IPS-NIHi7 (cell line): ENCODE measurements around the gene FAM168B.
A peak's percentile ranks its signal among the peaks of the same experiment; 100 is the strongest.
"Not testable (repeated sequence)": the region's sequence is repeated elsewhere in the genome, so short reads cannot be mapped to it uniquely, and the experiment has no call there.

Experiments
- DNase-seq: peaks from one replicate; pipeline ENCODE4 v3.0.0; 2012; ENCODE audit warnings: mixed read lengths; ENCODE audit errors: extremely low spot score

The FAM168B gene

GRCh38 chr2:131093006-131093695 is at the start of gene FAM168B:
FAM168B (minus strand) TSS chr2:131093460; CDS start chr2:131082646, 10,814 bp downstream.
- peak; percentile 91 for DNase-seq

- no peak for DNase-seq
These were observed 49.6 kb upstream of the FAM168B start for GRCh38 chr2:131142849-131143248.

- DNase-seq, result no peak
These were observed 47.3 kb upstream of the FAM168B start for GRCh38 chr2:131140581-131140980.

- no peak for DNase-seq
These were observed 39.5 kb upstream of the FAM168B start for GRCh38 chr2:131132729-131133128.

- DNase-seq, result no peak
These were observed 37.0 kb upstream of the FAM168B start for GRCh38 chr2:131130298-131130596.

GRCh38 chr2:131127981-131128380 is 34.7 kb upstream of the FAM168B start:
- no peak for DNase-seq

GRCh38 chr2:131127076-131127475 is 33.8 kb upstream of the FAM168B start:
- no peak for DNase-seq

- no peak for DNase-seq
These were observed 33.2 kb upstream of the FAM168B start for GRCh38 chr2:131126436-131126835.

- DNase-seq, result no peak
These were observed 32.0 kb upstream of the FAM168B start for GRCh38 chr2:131125195-131125757.

- DNase-seq, result no peak
These were observed 29.9 kb upstream of the FAM168B start for GRCh38 chr2:131123192-131123591.

- DNase-seq, result no peak
These were observed 29.2 kb upstream of the FAM168B start for GRCh38 chr2:131122496-131122895.

- no peak for DNase-seq
These were observed 28.2 kb upstream of the FAM168B start for GRCh38 chr2:131121464-131121863.

GRCh38 chr2:131120815-131121317 is 27.6 kb upstream of the FAM168B start:
- DNase-seq, result no peak

- no peak for DNase-seq
These were observed 22.5 kb upstream of the FAM168B start for GRCh38 chr2:131115752-131116151.

GRCh38 chr2:131114950-131115349 is 21.7 kb upstream of the FAM168B start:
- DNase-seq, result not testable (repeated sequence)

GRCh38 chr2:131113566-131114227 is 20.4 kb upstream of the FAM168B start:
- DNase-seq, result no peak

GRCh38 chr2:131112529-131112928 is 19.3 kb upstream of the FAM168B start:
- no peak for DNase-seq

- DNase-seq, result no peak
These were observed 12.9 kb upstream of the FAM168B start for GRCh38 chr2:131105950-131106801.

GRCh38 chr2:131105156-131105949 is 12.1 kb upstream of the FAM168B start, which contains the start of gene PLEKHB2:
PLEKHB2 (plus strand) TSS chr2:131105336; CDS start chr2:131120942, 15,606 bp downstream.
- peak; percentile 95 for DNase-seq

- peak; percentile 62 for DNase-seq
These were observed 11.4 kb upstream of the FAM168B start for GRCh38 chr2:131104487-131105155.

GRCh38 chr2:131103165-131103564 is 9.9 kb upstream of the FAM168B start:
- DNase-seq, result no peak
